Stimulated activated CD8-positive, alpha-beta memory T cell treated with anti-CD3 and anti-CD28 coated beads, Interleukin-15, amount 100 ng/mL, for 4 hours (primary cell): ENCODE data around the gene PSEN2.
"Not testable (repeated sequence)": the region's sequence is repeated elsewhere in the genome, so short reads cannot be mapped to it uniquely, and the experiment has no call there.

ENCODE experiments used
- DNase-seq, 2 donors: peaks; one replicate each; pipeline ENCODE4 v3.0.0-alpha.2; 2020; ENCODE audit warnings: low read depth in 2 of 2

The PSEN2 gene

DNA sequence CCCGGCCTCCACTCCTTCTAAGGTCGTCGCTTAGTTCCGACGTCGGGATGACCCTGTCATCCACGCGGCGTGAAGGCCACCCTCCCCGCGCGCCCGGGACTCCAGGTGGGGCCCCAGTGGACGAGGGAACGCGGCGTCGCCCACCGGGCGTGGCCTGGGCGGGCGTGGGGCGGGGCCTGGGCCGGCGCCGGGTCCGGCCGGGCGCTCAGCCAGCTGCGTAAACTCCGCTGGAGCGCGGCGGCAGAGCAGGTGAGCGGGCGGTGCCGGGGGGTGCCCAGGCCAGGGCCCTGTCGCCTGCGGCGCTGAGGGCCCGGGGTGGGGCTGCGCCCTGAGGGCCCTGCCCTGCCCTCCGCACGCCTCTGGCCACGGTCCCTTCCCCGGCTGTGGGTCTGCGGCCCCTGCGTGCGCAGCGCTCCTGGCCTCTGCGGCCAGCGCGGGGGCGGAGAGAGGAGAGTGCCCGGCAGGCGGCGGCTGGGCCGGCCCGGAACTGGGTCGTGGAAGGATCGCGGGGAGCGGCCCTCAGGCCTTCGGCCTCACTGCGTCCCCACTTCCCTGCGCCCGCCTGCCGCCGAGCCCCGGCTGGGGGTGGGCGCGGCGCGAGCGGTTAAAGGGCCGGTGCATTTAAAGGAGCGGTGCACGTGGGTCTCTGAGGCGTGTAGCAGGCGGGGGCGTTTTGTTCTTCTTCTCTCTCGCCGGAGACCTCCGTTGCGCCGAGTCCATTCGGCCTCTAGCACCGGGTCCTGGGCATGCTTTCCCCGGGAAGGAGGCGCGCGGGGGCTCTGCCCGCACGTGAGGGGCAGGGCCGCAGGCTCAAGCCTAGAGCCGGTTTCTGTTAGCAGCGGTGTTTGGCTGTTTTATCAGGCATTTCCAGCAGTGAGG lies at the start of gene PSEN2:
Gene PSEN2, plus strand, starts transcription at position 216 of the 879 bp plus-strand sequence. CDS start 11,292 bp downstream, outside the sequence.
- DNase-seq, result peak in 1 of 2 donors; percentile 43

DNA sequence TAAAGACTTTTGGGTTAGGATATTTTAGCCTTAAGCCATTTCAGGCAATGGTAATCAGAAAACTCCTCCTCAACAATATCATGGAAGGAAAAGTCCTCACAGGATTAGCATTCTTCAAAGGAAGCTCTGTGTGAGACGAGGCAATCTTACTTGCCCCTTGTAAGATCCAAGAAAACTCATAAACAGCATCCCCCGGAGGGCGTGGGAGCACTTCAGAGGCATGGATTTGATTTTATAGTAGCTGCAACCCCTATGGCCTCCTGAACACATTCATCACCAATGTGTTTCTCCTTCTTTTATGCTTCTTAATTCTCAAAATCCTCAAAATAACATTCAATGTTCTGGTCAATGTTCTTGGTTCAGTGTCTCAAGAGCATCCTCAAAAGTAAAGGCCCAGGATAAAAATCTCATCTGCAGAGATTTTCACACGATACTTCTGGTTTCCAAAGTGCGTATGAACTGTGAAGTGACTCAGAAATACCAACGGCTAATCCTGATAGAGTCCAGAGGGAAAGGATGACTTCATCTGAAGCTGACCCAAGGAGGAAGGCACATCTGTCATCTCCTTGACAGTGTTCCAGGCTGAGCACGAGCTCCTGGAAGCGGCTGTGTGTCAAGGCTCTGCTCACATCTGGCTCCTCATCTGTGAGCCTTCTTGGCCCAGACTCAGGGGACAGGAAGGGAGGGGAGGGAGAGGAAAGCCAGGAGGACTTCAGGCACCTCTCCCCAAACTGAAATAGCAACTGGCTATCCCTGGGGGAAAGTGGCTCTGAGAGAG lies 49.3 kb upstream of the PSEN2 start:
- no peak for DNase-seq

DNA sequence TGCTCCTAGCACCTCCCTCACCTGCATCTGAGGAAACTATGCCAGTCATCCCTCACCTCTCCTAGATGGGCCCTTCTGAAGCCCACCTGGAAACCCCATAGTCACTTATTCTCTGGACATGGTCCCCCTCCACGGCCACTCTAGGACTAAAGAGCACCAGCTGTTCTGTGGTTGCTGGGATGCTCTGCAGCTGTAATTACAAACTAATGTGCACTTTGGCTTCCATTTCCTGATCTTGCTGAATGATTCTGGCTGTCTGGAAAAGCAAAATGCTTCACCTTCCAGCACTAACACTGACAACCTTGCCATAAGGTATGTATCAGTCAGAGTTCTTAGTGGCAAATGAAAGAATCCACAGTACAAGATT lies 48.7 kb upstream of the PSEN2 start:
- DNase-seq, result no peak

DNA sequence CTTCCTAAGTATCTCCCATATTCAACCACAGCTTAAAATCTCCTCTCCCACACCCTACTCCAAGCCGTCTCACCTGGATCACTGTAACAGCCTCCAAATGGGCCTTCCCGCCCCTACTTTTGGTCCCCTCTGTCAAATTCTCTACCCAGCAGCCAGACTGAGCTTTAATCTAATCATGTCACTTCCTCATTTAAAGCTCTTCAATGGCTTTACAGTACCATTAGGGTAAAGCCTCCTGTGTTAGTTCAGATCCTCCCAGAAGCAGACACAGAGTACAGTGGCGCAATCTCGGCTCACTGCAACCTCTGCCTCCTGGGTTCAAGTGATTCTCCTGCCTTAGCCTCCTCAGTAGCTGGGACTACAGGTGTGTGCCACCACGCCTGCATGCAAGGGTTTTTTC lies 46.8 kb upstream of the PSEN2 start:
- no peak for DNase-seq

DNA sequence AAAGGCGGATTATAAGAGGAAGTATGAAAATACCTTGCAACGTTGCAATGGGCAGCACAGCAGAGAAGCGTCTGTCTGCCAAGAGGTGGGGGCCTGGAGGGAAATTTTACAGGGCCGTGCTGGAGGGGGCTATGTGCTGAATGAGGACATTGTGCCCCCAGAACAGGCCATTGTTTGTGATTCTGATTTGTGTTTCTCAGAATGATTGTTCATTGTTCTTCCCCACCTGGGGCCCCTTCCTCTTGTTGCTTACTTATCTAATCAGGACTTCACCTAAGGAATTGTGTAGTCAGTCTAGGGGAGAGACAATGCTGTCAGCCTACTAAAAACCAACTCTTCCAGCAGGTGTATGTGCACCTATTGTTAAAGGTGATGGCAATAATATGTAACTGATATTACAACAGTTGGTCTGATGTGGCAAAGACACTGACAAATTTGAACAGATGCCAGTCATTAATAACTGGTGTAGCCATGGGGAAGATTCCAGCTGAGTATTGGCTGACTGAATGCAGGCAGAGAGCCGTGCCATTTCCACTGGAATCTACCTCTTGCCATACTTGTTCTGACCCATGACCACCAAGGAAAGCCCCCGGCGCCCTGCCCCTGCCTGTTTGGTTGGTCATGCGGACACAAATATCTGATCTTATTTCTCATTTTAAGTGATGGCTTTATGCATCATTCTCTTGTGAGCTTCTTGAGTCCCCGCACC lies 45.2 kb upstream of the PSEN2 start:
- DNase-seq, result no peak

DNA sequence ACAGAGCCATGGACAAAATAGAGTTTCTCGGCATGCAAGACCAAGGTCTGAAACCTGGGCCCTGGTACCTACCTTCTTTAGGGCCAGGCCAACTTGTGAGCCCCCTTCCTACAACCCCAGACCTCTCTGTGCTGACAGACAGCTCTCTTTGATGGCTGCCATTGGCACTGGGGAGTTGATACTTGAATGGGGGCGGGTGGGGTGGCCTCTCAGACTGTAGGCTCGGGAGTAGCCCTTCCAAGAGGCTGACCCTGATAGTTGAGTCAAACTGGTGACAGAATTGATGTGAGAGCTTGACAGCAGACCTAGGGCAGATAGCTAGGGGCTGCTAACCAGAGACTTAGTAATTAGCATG lies 44.7 kb upstream of the PSEN2 start:
- DNase-seq, result no peak

DNA sequence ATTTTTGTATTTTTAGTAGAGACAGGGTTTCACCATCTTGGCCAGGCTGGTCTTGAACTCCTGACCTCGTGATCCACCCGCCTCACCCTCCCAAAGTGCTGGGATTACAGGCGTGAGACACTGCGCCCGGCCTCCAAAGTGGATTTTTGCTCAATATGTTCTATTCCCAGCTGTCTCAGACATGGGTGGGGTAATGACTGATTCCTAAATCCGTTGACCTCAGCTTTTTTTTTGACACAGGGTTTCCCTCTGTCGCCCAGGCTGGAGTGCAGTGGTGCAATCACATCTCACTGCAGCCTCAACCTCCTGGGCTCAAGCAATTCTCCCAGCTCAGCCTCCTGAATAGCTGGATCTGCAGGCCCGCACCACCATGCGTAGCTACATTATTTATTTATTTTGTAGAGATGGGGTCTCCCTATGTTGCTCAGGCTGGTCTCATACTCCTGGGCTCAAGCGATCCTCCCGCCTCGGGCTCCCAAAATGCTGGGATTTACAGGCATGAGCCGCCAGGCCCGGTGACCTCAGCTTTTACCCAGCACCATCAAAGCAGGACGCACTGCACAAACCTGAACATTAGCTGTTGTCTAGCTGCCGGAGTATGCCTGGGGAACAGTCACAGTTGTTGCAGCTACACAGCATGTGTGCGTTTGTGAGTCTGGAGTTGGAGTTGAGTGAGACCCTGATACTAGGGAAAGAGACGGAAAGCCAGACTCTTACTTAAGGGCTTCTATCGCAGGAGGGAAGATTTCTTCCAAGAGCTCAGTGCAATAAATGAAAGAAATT lies 43.7 kb upstream of the PSEN2 start:
- no peak for DNase-seq

DNA sequence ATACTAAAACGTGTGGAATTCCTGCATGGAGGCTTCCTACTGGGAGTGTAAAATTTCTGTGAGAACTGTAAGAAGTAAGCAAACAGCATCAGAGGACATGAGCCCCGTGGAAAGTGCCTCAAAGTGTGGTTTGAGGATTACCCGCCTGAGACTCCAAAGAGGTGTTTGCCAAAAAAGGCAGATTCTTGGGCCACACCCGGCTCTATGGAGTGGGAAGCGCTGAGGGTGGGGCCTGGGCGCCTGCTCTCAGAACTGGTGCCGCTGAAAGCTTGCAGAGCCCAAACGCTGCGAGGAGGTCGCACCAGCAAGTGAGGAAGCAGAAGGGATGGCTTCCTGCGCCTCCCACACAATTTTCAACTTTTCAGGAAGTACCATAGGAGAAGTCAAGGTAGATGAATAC lies 43.0 kb upstream of the PSEN2 start:
- DNase-seq, result no peak

DNA sequence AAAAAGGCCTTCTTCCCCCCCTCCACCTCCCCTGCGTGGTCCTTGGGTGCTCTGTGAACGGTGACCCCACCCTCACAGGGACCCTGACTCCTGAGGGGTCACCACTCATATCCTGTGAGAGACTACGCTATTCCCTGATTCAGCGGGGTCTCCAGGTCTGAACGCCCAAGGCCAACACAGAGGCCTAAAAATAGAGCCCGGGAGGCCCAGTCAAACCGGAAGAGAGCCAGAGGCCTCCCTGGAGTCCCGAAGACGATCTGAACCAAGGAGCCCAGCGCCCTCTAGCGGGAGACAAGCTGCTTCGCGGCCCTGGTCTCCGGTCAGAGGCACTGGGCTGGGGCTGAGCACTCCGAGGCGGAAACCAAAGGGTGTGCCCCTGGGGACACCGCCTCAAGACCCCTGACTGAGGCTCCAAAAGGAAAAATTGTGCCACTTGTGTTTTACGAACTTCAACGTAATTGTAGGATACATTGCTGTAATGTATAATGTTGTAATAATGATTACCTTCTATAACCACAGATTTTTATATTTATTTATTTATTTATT lies 42.4 kb upstream of the PSEN2 start:
- DNase-seq, result peak; percentile 80 to 88

DNA sequence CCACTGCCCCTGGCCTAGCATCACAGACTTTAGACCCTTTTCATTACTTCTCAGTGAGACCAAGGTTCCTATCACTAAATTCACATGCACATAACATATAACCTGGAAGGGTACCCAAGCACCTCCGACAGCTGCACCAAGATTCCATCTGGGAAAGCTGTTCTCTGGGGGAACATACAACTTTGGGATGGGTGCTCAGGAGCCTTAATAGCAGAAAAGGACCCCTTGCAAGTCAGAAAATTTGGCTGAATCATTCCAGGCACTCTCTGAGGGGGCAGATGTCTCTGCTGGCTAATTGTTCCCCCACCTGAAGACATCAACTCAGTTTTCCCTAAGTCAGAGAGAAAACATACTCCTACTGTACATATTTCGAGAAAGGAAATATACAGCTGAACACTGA lies 41.3 kb upstream of the PSEN2 start:
- DNase-seq, result no peak

DNA sequence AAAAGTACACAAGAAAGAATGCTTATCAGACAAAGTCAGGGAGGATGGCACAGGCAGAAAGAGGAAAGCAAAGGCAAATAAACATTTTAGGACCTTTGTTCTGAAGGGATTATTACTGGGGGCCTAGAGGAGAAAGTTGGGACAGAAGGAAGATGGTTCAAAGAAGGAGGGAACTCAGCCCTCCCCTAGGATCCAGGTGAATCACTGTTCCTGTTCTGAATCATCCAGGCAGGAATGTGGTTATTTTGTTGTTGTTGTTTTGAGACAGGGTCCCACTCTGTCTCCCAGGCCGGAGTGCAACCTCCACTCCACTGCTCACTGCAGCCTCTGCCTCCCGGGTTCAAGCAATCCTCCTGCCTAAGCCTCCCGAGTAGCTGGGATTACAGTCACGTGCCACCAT lies 38.5 kb upstream of the PSEN2 start:
- DNase-seq, result no peak

DNA sequence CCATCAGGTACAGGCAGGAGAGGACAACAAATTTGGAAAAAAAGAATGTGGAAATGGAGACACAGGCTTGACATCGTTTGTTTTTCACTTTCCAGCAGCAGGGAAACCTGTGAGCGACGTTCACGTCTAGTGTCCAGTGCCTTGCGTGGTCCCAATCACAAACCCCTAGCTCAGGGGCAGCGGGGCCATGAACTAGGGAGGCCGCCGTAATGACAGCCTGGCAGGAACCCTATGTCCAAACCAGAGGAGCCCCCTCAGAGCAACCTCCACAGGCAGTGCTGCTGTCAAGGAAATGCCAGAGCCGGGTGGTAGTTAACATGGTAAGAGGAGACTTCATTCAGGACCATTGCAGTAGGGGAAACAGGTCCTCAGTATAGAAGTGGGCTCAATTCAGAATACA lies 37.8 kb upstream of the PSEN2 start:
- DNase-seq, result no peak

DNA sequence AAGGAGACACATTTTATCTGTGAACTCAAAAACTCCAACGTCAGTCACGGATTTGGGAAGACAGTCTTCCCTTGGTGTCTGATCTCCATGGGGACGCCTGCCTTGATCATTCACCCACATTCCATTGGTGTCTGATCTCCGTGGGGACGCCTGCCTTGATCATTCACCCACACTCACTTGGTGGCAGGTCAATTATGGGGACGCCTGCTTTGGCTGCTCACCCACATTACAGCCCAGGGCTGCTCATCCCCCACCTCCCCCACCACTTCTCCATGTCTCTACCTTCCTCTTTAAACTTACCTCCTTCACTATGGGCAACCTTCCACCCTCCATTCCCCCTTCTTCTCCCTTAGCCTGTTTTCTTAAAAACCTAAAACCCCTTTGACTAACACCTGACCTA lies 36.2 kb upstream of the PSEN2 start:
- DNase-seq, result not testable (repeated sequence)

DNA sequence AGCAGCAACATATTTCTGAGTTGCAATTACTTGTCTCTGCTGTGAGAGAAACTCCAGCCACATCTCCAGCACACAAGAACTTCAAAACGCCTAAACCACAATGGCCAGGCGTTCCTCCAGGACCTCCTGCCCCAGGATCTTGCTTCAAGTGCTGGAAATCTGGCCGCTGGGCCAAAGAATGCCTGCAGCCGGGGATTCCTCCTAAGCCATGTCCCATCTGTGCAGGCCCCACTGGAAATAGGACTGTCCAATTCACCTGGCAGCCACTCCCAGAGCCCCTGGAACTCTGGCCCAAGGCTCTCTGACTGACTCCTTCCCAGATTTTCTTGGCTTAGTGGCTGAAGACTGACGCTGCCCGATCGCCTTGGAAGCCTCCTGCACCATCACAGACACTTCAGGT lies 35.0 kb upstream of the PSEN2 start:
- DNase-seq, result not testable (repeated sequence)

DNA sequence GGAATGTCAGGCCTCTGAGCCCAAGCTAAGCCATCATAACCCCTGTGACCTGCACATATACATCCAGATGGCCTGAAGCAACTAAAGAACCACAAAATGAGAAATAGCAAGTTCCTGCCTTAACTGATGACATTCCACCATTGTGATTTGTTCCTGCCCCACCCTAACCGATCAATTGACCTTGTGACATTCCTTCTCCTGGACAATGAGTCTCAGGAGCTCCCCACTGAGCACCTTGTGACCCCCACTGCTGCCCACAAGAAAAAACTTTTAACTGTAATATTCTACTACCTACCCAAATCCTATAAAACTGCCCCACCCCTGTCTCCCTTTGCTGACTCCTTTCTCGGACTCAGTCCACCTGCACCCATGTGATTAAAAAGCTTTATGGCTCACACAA lies 32.5 kb upstream of the PSEN2 start:
- DNase-seq, result not testable (repeated sequence)

DNA sequence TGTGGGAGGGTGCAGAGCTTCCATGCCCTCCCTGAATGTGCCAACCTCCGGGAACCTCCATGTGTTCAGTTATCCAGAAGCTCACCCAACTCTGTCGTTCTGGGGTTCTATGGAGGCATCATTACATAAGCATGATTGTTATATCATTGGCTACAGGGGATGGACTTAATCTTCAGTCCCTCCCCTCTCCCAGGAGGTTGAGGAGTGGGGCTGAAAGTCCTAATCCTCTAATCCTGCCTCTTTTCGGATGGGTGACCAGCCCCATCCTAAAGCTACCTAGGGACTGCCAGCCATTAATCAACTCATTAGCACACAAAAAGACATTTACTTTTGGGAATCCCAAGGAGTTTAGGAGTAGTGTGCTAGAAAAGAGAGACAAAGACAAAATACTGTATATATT lies 32.0 kb upstream of the PSEN2 start:
- no peak for DNase-seq

DNA sequence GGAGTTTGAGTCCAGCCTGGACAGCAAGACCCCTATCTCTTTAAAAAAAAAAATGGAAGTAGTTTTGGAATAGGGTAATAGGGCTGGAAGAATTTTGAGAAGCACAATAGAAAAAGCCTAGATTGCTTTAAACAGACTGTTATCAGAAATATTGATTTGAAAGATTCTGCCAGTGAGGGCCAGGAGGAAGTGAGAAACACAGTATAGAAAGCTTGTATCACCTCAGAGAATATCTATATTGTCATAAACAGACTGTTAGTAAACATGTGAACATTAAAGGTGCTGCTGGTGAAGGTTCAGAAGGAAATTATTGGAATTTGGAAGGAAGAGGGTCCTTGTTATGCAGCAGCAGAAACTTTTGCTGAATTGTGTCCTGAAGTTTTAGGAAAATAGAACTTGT lies 24.8 kb upstream of the PSEN2 start:
- DNase-seq, result no peak

DNA sequence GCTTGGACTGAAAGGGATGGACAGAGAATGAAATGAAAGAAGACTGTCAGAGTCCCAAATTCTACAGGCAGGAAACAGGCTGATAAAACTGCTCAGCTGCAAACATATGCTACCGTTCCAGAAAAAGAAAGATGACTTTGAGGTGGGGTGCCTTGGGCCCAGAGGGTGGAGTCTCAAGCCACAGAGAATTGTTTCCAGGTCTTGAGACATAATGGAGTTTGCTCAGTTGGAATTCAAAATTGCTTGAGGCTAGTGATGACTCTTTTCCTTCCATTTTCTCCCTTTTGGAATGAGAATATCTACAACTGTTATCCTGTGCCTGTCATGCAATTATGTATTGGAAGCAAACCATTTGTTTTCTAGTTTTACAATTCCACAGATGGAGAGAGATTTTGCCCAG lies 23.6 kb upstream of the PSEN2 start:
- DNase-seq, result no peak

DNA sequence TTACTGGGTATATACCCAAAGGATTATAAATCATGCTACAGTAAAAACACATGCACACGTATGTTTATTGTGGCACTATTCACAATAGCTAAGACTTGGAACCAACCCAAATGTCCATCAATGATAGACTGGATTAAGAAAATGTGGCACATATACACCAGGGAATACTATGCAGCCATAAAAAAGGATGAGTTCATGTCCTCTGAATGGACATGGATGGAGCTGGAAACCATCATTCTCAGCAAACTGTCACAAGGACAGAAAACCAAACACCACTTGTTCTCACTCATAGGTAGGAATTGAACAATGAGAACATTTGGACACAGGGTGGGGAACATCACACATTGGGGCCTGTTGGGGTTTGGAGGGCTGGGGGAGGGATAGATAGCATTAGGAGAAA lies 15.9 kb upstream of the PSEN2 start:
- DNase-seq, result not testable (repeated sequence)

DNA sequence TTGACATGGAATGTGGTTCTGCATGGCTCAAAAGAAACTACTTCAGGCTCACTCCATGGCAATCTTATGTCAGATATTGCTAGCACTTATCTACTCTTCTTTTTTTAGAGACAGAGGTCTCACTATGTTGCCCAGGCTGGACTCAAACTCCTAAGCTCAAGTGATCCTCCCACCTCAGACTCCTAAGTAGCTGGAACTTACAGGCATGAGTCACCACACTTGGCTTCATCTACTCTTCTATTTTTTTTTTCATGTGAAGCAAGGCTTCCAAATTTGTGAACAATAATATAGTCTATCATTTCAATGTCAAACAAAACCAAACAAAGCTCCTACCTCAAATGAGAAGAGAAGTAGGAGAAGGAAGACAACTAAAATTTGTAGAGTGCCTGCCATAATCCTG lies 7.5 kb upstream of the PSEN2 start:
- no peak for DNase-seq

DNA sequence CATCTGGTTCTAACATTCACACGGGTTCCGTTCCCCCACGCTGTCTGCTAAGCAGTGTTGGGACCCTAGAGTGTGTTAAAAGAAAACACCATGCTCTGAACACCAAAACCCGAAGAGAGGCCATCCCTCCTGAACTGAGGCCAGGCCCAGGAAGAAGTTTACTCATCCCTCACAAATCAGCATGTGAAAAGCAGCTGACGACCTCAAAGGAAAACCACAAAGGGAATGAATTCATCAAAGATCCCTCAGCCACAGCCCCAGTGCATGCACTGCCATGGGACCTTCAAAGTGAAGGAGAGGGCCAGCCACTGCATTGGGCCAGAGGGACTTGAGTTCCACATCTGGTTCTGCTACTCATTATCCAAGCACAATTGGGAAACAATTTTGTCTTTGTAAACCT lies 7.0 kb upstream of the PSEN2 start:
- no peak for DNase-seq

DNA sequence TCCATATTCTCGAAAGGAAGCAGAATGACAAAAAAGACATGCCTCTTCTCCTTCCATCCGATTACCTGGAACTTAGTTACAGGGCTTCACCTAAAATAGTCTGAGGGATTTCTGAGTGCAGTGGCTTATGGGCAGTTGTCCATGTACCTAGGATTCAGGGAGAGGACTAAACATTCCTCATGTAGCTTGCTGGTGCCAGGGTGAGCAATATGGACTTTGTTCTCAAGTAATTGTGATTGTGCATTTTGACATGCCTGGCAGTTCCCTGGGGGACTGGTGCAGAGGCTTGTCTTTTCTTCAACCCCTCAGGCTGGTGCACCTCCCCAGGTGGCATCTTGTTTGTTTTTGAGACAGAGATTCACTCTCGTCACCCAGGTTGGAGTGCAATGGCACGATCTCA lies 6.1 kb upstream of the PSEN2 start:
- no peak for DNase-seq
